Ascending aorta (tissue), 2 donors: ENCODE measurements around the gene ALPP. TPM values are rescaled to one million over a fixed set of nuclear protein-coding genes. Genes with fewer than 3 reads are reported as not detected.
"Not testable (repeated sequence)": the region's sequence is repeated elsewhere in the genome, so short reads cannot be mapped to it uniquely, and the experiment has no call there.

Source experiments
- DNase-seq, 2 donors: peaks; one replicate each; pipeline ENCODE4 v3.0.0-alpha.2; 2019; ENCODE audit warnings: low spot score in 2 of 2
- H3K27ac ChIP-seq, 2 donors: fragments of 200-600 bp; sonication (generic); one replicate each; pipeline ENCODE4 v1.5.1; 2016 to 2017; ENCODE audit warnings: mild to moderate bottlenecking in 1 of 2
- H3K27me3 ChIP-seq: fragments of 200-600 bp; sonication (generic); one replicate; pipeline ENCODE4 v1.5.1; 2017
- H3K36me3 ChIP-seq, 2 donors: fragments of 200-600 bp; sonication (generic); one replicate each; pipeline ENCODE4 v1.5.1; 2016
- H3K4me1 ChIP-seq, 2 donors: fragments of 200-600 bp; sonication (generic); one replicate each; pipeline ENCODE4 v1.5.1; 2016 to 2017; ENCODE audit warnings: mild to moderate bottlenecking in 1 of 2
- H3K4me3 ChIP-seq, 2 donors: fragments of 200-600 bp; sonication (generic); one replicate each; pipeline ENCODE4 v1.5.1; 2016 to 2017; ENCODE audit warnings: mild to moderate bottlenecking in 1 of 2
- H3K9me3 ChIP-seq, 2 donors: fragments of 200-600 bp; sonication (generic); one replicate each; pipeline ENCODE4 v1.5.1; 2016
- CTCF ChIP-seq, 3 experiments: fragments of 200-600 bp in 2 of 3; fragments of 450-650 bp in 1 of 3; sonication (generic) in 2 of 3; IDR thresholded peaks; one replicate each; pipeline ENCODE4 v1.5.1; 2016 to 2019; ENCODE audit warnings: antibody characterized with exemption in 3 of 3, mild to moderate bottlenecking in 1 of 3, moderate library complexity in 1 of 3
- intact Hi-C: fragments of 100-400 bp; cut with DNase I; formaldehyde crosslinking; loops from one replicate; pipeline ENCODE4 v1.15.1; 2023
- total RNA-seq: library from RNA; depleted of rRNA; stranded (reverse); fragments of >200 nt; gene quantifications from one replicate; pipeline ENCODE4 v1.1.0, GENCODE V29; 2016

The ALPP gene
- total RNA-seq, 1 donor from 2014 or later, result not detected

GRCh38 chr2:232421189-232421785 is 42.7 kb downstream of the ALPP start:
- DNase-seq, result no peak
- H3K27me3 ChIP-seq, result peaks cover 13% of the 10 kb centered on the region
- no peak overlapping the region for H3K27ac ChIP-seq
- TF ChIP-seq CTCF (IDR thresholded peaks at IDR 0.05), result no peak
- intact Hi-C loops, result no loop called here
- no peaks in the 10 kb centered on the region for H3K9me3 ChIP-seq
- H3K4me3 ChIP-seq, result no peak overlapping the region
- peaks cover 0 to 3% of the 10 kb centered on the region in 2 donors for H3K4me1 ChIP-seq
- H3K36me3 ChIP-seq, result no peaks in the 10 kb centered on the region

- Histone ChIP-seq H3K4me1 (peaks cover 0 to 3% of the 10 kb centered on the region in 2 donors), H3K27me3 (peaks cover 13% of the 10 kb centered on the region), H3K27ac (no peak overlapping the region), H3K9me3 (no peaks in the 10 kb centered on the region), H3K4me3 (no peak overlapping the region), H3K36me3 (no peaks in the 10 kb centered on the region)
- DNase-seq, result no peak
- no peak for TF ChIP-seq CTCF (IDR thresholded peaks at IDR 0.05)
- intact Hi-C loops, result no loop called here
Observed at GRCh38 chr2:232422051-232422450, 43.5 kb downstream of the ALPP start.

- H3K27me3 ChIP-seq, result peaks cover 13% of the 10 kb centered on the region
- H3K27ac ChIP-seq, H3K36me3 ChIP-seq, H3K4me1 ChIP-seq, H3K4me3 ChIP-seq, intact Hi-C loops, H3K9me3 ChIP-seq, DNase-seq: not testable (repeated sequence)
Observed at GRCh38 chr2:232422996-232423395, 44.4 kb downstream of the ALPP start.

- H3K9me3 ChIP-seq, H3K27ac ChIP-seq, H3K36me3 ChIP-seq, H3K4me1 ChIP-seq, intact Hi-C loops, H3K4me3 ChIP-seq, DNase-seq: not testable (repeated sequence)
- peaks cover 13% of the 10 kb centered on the region for H3K27me3 ChIP-seq
Observed at GRCh38 chr2:232423407-232423806, 44.9 kb downstream of the ALPP start.

GRCh38 chr2:232431705-232432590 is 53.4 kb downstream of the ALPP start:
- no peak for TF ChIP-seq CTCF (IDR thresholded peaks at IDR 0.05)
- no peak overlapping the region for H3K27ac ChIP-seq
- no peaks in the 10 kb centered on the region for H3K27me3 ChIP-seq
- H3K36me3 ChIP-seq, result no peaks in the 10 kb centered on the region
- no peak for DNase-seq
- no peak overlapping the region for H3K4me3 ChIP-seq
- no peaks in the 10 kb centered on the region for H3K4me1 ChIP-seq
- intact Hi-C loops, result no loop called here
- H3K9me3 ChIP-seq, result no peaks in the 10 kb centered on the region

Other genes starting within 250 kb of the ALPP start
- not detected for gene ALPG, start 28.1 kb downstream of the ALPP start, total RNA-seq
- not detected for gene ALPI, start 77.4 kb downstream of the ALPP start, total RNA-seq
- 14.9 TPM for gene ECEL1, start 109.1 kb downstream of the ALPP start, total RNA-seq
- not detected for gene PRSS56, start 141.6 kb downstream of the ALPP start, total RNA-seq
- not detected for gene CHRND, start 147.4 kb downstream of the ALPP start, total RNA-seq
- gene CHRNG, start 160.9 kb downstream of the ALPP start, total RNA-seq, result not detected
- 0.53 TPM for gene TIGD1, start 171.8 kb downstream of the ALPP start, total RNA-seq
- 16.7 TPM for gene EIF4E2, start 171.9 kb downstream of the ALPP start, total RNA-seq